Activated CD4-positive, CD25-positive, alpha-beta regulatory T cell (primary cell): ENCODE data around the gene NUP205.
A peak's percentile ranks its signal among the peaks of the same experiment; 100 is the strongest.

Experiments used
- DNase-seq, 4 experiments: peaks; one replicate each; lab custom pipeline; 2025; lab: John Stamatoyannopoulos, UW

The NUP205 gene

DNA sequence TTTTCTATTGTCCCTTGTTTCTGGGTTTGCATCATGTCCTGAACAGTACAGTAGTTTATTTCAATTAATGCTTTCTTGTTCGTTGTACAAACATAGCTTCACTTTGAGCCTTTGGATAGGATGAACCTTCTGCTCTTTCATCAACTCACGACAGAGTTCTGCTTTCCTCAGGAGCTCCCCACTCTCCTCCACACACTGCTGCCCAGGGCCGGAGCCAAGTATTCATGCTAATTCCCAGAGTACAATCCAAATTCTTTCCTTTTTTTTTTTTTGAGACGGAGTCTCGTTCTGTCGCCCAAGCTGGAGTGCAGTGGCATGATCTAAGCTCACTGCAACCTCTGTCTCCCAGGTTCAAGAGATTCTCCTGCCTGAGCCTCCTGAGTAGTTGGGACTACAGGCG lies 7.5 kb upstream of the NUP205 start:
- no peak for DNase-seq

DNA sequence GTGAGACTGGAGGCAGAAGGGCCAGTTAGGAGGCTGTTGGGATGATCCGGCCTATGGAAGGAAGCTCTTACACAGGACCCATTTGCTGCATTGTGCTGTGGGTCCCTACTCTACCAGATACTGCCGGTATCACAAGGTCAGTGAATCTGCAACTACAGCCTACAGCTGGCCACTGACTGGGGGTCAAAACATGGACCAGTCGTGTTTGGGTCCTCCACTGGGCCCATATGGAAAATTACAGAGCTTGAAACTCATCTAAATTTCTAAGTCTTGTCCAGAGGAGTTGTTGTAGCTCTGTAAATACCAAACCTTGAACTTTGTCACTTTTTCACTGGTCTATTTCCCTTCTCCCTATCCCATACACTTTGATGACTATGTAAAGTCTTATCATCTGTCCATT lies 5.6 kb upstream of the NUP205 start:
- DNase-seq, result no peak

DNA sequence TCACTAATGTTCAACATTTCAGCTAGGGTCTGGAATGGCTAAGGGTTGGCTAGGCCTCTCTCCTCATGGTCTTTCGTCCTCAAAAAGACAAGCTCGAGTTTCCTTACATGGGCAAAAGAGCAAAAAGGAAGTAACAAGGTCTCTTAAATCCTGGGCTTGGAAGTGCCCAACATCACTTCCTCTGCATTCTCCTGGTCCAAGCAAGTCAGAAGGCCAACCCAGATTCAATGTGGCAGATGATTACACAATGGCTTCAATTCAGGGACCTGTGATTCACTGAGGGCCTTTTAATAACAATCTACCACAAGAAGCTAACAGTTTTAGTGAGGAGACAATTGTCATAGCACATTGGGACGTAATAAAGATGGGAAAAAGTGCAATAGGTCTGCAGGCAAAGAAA lies 4.4 kb upstream of the NUP205 start:
- no peak for DNase-seq

DNA sequence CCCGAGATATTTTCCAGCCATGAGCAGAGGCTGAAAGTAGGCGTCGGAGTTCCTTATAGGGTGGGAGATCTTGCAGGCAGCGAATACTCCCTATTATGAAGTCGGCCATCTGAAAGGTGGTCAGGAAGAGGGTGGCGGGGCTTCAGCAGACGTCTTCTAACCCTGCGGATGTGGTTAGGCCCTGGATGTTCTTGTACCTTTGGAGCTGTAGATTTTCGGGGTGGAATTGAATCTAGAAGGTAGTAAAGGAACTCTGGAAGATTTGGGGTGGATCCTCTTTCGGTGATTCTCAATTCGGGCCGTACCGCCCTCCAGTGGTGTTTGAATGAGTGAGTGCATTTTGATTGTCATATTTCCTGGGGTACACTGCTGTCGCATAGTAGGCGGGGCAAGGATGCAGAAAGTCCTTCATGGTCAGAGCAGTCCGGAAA lies 635 bp downstream of the NUP205 start:
- DNase-seq, result peak; percentile 19 to 35 (median 26)

DNA sequence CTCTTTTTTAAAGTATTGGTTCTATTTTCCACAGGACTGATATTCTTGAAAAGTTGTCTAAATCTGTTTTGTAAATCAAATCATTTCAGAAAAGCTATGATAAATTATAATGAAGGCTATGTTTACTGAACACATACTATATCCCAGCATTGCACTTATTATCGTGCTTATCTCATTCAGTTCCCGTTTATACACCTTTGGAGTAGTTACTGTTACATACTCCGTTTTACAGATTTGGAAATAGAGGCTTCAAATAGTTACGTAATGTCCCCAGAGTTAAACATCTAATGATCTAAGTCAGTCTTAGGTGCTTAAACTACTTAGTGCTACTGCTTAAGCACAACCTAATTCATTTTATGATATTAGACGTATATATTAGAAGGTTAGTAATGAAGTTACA lies 1.2 kb downstream of the NUP205 start:
- no peak for DNase-seq

DNA sequence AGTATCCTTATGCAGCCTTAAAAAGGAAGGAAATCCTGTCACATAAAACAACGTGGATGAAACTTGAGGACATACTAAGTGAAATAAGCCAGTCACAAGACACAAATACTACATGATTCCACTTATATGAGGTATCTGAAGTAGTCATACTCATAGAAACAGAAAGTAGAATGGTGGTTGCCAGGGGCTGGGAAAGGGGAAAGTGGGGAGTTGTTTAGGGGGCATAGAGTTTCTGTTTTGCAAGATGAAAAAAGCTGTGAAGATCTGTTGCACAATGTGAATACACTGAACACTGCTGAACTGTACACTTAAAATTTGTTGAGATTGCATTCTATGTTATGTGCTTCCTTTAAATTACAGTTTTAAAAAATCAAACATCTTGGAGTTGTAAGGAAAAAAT lies 2.9 kb downstream of the NUP205 start:
- no peak for DNase-seq

DNA sequence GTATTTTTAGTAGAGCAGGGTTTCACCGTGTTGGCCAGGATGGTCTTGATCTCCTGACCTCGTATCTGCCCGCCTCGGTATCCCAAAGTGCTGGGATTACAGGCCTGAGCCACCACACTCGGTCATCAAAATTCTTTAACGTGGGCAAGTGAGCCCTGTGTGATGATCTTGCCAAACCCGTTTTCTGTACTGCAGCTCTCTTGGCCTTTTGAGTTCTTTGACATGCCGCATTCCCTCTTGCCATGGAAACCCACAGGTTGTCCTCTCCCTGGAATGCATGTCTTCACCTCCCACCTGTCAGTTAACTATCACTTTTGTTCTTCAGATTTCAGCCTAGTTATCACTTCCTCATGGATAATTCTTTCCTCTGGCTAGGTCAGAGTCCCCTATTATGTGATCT lies 5.0 kb downstream of the NUP205 start:
- no peak for DNase-seq

DNA sequence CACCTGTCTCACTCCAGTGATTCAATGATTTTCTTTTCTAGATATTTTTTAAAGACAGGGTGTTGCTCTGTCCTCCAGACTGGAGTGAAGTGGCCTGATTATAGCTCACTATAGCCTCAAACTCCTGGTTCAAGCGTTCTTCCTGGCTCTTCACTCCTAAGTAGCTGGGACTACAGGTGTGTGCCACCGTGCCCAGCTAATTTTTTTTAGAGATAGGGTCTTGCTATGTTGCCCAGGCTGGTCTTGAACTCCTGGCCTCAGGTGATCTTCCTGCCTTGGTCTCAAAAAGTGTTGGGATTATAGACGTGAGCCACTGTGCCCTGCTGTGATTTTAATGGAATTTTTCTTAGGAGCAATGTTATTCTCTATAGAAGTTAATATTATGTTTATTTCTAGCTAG lies 14.1 kb downstream of the NUP205 start:
- no peak for DNase-seq

DNA sequence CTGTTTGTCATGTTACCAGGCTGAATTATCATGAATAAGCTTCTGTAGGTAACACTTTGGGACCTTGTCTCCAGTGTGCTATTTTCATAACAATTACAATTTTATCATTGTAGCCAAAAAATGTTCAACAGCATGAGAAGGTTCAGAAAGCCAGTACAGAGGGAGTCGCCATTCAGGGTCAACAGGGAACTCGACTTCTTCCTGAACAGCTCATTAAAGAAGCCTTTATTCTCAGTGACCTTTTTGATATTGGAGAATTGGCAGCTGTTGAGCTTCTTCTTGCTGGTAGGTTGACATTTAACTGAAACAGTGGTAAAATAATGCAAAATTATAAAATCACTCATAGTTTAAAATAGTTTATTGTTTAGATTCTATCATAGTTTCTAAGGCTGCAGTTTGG lies 15.8 kb downstream of the NUP205 start:
- DNase-seq, result no peak

DNA sequence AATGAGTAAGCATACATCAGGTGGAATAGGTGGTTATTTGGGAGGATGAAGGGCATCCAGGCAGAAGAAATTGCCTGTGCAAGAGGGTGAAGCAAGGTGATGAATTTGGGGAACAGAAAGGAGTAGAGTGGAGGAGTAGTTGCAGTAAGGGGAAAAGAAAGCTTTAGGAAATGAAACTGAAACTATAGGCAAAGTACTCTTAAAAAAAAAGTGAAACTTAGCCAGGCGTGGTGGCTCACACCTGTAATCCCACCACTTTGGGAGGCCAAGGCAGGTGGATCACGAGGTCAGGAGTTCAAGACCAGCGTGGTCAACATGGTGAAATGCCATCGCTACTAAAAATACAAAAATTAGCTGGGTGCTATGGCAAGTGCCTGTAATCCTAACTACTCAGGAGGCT lies 17.6 kb downstream of the NUP205 start:
- no peak for DNase-seq

DNA sequence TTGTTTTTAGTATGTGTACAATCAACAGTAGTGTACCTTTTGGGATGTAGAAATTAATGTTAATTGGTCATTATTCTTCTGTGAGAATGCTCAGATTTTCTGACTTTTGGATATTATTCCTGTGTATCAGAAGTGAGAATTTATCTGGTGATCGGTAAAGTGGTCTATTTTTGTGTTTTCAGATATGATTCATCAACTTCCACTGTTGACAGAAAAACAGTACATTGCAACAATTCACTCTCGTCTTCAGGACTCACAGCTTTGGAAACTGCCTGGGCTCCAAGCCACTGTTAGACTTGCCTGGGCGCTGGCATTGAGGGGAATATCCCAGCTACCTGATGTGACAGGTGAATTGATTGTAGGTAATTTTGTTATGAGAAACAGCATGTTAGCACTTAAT lies 20.9 kb downstream of the NUP205 start:
- no peak for DNase-seq

DNA sequence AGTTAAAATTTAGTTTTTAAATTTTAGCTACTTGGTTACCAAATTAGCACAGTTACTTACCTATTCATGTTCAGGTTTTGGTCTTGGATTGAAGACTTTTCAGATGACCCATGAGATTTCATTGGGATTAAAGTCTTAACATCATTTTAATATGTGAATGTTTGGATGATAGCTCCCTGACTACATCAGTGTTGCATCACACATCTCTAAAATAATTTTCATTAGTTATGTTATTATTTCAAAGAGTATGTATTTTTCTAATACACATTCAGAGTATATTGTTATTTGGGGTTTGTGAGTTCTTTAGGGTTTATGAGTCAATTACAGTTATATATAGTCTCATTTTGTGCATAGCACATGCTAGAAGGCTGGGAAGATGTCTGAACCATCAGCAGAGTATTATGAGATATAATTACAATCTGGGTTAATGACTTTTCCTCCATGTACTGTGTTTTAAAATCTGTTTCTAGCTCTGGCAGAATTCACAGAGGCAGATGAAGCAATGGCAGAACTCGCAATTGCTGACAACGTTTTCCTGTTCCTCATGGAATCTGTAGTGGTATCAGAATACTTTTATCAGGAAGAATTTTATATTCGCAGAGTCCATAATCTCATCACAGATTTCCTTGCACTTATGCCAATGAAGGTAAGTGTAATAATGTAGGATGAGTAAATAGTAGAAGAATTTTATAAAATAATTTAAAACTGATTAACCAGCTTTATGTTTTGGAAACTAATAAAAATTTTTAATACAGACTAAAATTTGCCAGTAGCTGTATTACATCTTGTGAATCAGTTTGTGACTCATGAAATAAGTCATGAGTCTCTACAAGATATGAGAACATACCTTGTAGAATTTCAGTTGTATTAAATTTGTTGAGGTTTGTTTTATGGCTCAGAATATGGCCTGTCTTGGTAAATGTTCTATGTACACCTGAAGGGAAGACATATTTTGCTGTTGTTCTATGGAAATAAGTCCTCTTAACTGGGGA lies 26.9 kb downstream of the NUP205 start:
- DNase-seq, result no peak

DNA sequence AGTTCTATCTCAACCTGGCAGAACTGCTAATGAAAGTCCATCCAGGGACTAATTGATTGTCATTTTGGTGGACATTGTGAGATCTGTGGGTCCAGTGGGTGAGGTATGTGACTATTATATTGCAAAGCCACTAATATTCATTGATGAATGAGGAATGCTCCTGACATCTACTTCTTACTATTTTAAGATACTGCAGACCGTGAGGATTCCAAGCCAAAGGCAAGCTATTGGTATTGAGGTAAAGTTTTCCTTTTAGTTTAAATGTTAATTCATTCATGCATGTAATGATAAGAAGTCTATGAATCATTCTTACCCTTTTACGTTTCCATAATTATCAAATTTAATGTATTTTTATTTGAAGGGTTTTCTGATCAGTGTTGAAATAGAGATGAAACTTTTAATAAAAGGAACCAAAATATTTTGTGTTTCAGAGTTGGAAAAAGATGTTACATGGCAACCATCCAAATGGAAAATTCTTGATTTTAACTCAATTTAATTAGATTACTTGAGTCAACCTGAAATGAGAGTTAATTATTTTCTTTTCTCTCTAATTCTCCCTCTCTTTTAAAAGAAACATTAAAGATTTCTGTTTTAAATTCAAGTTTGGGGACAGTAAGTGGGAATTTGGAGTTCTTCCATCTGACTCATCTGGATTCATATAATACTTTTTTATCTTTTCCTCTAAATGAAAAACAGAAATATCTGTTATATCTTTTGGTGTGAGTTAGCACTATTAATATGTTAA lies 39.6 kb downstream of the NUP205 start:
- DNase-seq, result no peak

DNA sequence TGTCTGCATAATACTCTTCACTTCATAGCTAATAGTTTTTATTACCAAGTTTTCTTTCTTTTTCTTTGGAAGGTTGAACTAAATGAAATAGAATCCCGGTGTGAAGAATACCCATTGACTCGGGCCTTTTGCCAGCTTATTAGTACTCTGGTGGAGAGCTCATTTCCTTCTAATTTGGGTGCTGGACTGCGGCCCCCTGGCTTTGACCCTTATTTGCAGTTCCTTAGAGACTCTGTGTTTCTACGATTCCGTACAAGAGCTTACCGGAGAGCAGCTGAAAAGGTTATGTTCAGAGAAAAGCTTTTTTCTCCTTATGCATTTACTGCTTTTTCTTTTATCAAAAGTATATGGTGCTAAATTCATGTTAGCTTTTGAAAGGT lies 40.2 kb downstream of the NUP205 start:
- no peak for DNase-seq

DNA sequence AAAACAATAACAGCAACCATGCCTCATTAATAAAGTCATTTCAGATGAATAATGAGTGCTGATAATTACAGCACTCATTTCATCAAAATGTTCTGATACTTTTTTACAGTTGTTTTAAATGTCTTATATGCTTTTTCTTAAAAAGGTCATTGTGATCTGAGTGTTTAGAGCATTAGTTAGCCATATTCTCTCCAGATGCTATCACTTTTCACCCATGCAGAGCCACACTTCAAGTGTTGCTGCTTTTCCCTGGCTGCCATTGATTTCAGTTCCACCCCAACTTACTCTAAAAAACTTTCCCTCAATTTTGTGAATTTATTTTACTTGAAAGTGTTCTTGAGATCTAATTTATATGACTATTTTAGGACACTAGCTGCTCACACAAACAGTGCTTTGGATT lies 41.8 kb downstream of the NUP205 start:
- DNase-seq, result no peak

DNA sequence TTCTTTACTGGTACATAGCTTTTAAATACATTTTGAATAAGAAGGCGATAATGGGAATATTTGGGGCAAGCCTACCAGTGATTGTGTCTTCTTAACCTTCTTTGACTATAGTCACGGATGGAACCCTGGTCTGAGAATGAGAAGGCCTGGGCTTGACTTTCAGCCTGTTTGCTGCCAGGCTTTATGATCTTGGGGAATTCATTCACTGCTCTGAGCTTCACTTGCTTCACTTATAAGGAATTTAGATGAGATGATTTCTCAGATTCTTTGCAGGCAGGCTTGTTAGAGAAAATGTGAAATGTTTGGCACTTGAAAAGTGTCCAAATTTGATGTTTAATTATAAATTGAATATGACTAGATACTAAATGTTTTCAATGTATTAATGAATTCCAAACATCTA lies 42.5 kb downstream of the NUP205 start:
- DNase-seq, result no peak

DNA sequence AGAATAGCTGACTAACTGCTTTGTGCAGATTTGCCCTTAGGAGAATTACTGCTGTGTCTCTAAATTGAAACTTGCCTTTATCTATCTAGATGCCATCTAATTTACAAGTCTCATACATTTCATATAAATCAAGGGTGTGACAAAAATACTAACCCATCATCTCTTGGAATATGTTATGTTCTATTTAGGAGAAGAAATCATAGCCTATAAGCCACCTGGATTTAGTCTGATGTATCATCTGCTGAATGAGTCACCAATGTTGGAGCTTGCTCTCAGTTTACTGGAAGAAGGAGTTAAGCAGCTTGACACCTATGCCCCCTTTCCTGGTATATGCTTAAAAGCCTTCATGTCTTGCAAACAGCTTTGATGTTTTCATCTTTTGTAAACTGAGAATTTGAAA lies 43.5 kb downstream of the NUP205 start:
- no peak for DNase-seq

DNA sequence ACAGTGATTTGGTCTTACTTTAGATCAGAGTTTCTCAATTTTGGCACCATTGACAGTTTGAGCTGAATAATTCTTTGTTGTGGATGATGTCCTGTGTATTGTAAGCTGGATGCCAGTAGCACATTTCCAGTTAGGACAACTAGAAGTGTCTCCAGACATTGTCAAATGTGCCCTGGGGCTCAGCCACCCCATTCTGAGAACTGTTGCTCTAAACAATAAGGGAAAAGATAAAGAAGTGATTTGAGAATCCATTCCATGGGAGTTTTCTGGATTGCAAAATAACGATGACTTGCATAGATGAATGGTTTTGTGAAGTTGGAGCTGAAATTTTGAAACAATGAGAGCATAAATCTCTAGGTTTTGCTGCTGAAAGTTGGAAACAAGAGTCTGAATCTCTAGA lies 44.6 kb downstream of the NUP205 start:
- no peak for DNase-seq

DNA sequence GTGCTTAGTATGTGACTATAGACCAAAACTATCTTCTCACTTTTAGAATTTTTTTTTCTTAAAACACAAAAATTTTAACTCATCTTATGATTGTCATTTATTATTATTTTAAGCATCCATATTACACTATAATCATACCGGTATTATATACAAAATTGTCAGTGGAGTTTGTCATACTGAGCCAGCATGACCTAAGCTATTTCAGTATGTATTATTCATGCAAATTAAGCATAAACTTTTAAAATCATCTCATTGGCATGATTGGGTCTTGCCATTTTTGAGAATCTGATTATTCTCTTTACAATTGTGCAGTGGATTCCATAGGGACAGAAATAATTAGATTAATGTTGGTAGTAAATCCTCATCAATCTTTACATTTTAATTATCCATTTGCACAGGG lies 58.4 kb downstream of the NUP205 start:
- no peak for DNase-seq

DNA sequence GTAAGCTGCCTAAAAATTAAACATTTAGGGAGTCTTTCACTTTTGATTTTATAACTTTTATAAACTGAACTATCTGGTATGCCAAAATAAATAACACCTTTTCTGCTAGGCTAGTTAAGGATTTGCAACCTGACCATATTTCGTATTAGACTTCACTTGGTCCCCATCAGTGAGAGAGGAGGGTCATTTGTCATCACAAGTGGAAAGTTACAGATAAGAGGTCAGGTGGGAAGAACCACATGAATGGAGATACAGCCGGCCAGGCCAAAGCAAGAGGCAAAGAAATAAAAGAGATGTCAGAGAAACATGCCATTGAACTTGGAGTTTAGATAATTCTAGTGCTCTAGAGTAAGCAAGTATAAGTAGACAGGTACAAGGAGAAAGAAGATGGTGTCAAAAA lies 60.1 kb downstream of the NUP205 start:
- no peak for DNase-seq

DNA sequence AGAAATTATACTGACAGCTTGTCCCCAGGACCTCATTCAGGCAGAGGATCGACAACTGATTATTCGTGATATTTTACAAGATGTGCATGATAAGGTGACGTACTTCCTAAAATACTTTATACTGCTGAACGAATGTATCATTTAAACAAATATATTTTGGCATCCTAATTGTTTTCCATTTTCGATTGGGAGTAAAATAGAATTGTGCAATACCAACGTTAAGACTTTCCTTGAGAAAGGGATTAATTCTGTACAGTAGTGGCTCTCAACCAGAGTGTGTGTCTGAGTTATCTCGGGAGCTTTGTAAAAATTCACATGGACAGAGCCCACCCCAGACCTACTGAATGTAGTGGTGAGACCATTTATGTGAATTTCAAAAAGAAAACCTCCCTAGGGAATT lies 60.8 kb downstream of the NUP205 start:
- no peak for DNase-seq

DNA sequence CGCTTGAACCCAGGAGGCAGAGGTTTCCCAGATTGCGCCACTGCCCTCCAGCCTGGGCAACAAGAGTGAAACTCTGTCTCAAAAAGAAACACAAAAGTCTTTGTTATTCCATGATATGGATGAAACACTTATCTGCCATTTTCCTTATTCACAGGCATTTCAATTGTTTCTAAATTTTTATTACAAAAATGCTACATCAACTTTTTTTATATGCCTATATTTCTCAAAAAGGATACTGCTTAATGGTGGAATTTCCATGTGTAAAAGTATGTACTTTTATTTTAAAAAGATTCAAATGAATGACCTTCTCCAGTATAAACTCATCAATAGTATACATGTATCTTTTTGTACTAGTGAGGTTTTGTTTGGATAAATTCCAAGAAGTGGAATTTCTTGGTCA lies 62.7 kb downstream of the NUP205 start:
- no peak for DNase-seq
